Right lobe of liver (tissue), 6 donors: ENCODE data around the gene SUN1. TPM values are rescaled to one million over a fixed set of nuclear protein-coding genes. Genes with fewer than 3 reads are reported as not detected.
A peak's percentile ranks its signal among the peaks of the same experiment; 100 is the strongest.
"Not testable (repeated sequence)": the region's sequence is repeated elsewhere in the genome, so short reads cannot be mapped to it uniquely, and the experiment has no call there.

Source experiments
- ATAC-seq, 4 donors: fragments of 200-7000 bp; cut with Tn5 transposase; one replicate each; pipeline ENCODE4 v1.9.1; 2020; ENCODE audit warnings: mild to moderate bottlenecking in 4 of 4, moderate library complexity in 4 of 4
- DNase-seq, 3 donors: peaks; one replicate each; pipeline ENCODE4 v3.0.0-alpha.2; 2020
- H3K27ac ChIP-seq, 3 donors: fragments of 200-600 bp; one replicate each; pipeline ENCODE4 v1.8.0; 2022
- H3K27me3 ChIP-seq, 2 donors: fragments of 200-600 bp; one replicate each; pipeline ENCODE4 v1.8.0; 2022
- H3K36me3 ChIP-seq, 4 donors: fragments of 200-600 bp; sonication (generic) in 1 of 4; one replicate each; pipeline versions ENCODE4 v1.5.1 to v1.8.0; 2017 to 2022; ENCODE audit warnings: control low read depth in 1 of 4
- H3K4me1 ChIP-seq, 4 donors: fragments of 200-600 bp; sonication (generic) in 1 of 4; one replicate each; pipeline versions ENCODE4 v1.5.1 to v1.8.0; 2017 to 2022; ENCODE audit warnings: control low read depth in 1 of 4
- H3K4me3 ChIP-seq, 3 donors: fragments of 200-600 bp; one replicate each; pipeline ENCODE4 v1.8.0; 2022
- H3K9me3 ChIP-seq, 4 donors: fragments of 200-600 bp; sonication (generic) in 1 of 4; one replicate each; pipeline versions ENCODE4 v1.5.1 to v1.8.0; 2017 to 2022; ENCODE audit warnings: control low read depth in 1 of 4
- POLR2A ChIP-seq: fragments of 450-650 bp; IDR thresholded peaks from one replicate; pipeline ENCODE4 v1.6.1; 2017; ENCODE audit warnings: antibody characterized with exemption, mild to moderate bottlenecking
- WGBS: methylation state at CpG from one replicate; pipeline ENCODE4 v1.1.6; 2018; ENCODE audit warnings: low coverage, low lambda C conversion rate; ENCODE audit not compliant: insufficient coverage; ENCODE audit errors: missing lambda C conversion rate; 5-methylcytosine and 5-hydroxymethylcytosine counted together
- intact Hi-C, 2 donors: fragments of 100-400 bp; cut with DNase I; formaldehyde crosslinking; loops; one replicate each; pipeline versions ENCODE4 v1.11.2 to v1.14.1; 2022
- total RNA-seq, 6 experiments: library from RNA; depleted of rRNA in 2 of 6; stranded (reverse); fragments of >200 nt in 2 of 6; fragmentation: NEBNext Ultra II Directional in 3 of 6; extraction: Animal tissue kit (Norgen Biotek cat#: 25700) in 3 of 6; gene quantifications; one replicate each; pipeline versions ENCODE4 v1.1.0 to v1.2.4, GENCODE V29; 2016 to 2023
- TF ChIP-seq, protein P1 (sequence below), 4 donors: fragments of 200-600 bp in 3 of 4; fragments of 450-650 bp in 1 of 4; IDR thresholded peaks; one replicate each; pipeline versions ENCODE4 v1.5.1 to v1.8.0; 2016 to 2022; ENCODE audit warnings: antibody characterized with exemption in 4 of 4, mild to moderate bottlenecking in 2 of 4
- donor health status: DM: no; HTN: yes; CAD: no.
- donor health status: DM: no; HTN: no; CAD: no.
- donor health status: DM: no; HTN: no; CAD: no.
- donor health status: DM: no; HTN: yes; CAD: no.
- donor health status: DM: no; HTN: yes; CAD: no.

The SUN1 gene
- total RNA-seq, 6 experiments from 2014 or later = 33.4 to 54.0 (median 48.7) TPM

DNA sequence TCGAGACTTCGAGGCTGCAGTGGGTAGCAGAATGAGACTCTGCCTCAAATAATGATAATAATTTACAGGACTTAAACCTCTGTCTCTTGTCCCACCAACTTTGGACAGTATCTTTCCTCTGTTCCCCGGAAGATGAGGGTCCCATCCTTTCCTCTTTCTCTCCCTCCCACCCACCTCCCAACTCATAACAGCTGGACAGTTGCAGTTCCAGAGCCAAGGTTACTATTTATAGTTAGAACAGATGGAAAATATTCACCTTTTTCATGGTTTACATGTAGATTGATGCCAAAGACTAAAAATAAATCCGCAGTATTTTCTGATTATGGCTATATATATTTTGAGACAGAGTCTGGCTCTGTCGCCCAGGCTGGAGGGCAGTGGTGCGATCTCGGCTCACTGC lies 31.6 kb upstream of the SUN1 start:
- no peaks in the 10 kb centered on the region for H3K9me3 ChIP-seq
- ATAC-seq = no peak
- 91% methylated on average over 6 of the region's 7 CpGs for WGBS
- TF ChIP-seq POLR2A = no peak
- TF ChIP-seq, protein P1, sequence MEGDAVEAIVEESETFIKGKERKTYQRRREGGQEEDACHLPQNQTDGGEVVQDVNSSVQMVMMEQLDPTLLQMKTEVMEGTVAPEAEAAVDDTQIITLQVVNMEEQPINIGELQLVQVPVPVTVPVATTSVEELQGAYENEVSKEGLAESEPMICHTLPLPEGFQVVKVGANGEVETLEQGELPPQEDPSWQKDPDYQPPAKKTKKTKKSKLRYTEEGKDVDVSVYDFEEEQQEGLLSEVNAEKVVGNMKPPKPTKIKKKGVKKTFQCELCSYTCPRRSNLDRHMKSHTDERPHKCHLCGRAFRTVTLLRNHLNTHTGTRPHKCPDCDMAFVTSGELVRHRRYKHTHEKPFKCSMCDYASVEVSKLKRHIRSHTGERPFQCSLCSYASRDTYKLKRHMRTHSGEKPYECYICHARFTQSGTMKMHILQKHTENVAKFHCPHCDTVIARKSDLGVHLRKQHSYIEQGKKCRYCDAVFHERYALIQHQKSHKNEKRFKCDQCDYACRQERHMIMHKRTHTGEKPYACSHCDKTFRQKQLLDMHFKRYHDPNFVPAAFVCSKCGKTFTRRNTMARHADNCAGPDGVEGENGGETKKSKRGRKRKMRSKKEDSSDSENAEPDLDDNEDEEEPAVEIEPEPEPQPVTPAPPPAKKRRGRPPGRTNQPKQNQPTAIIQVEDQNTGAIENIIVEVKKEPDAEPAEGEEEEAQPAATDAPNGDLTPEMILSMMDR (IDR thresholded peaks at IDR 0.05) = no peak
- intact Hi-C loops = no loop called here
- no peak overlapping the region for H3K27ac ChIP-seq
- H3K36me3 ChIP-seq = no peaks in the 10 kb centered on the region
- no peaks in the 10 kb centered on the region for H3K4me1 ChIP-seq
- no peak overlapping the region for H3K4me3 ChIP-seq
- no peak for DNase-seq
- H3K27me3 ChIP-seq = no peaks in the 10 kb centered on the region

DNA sequence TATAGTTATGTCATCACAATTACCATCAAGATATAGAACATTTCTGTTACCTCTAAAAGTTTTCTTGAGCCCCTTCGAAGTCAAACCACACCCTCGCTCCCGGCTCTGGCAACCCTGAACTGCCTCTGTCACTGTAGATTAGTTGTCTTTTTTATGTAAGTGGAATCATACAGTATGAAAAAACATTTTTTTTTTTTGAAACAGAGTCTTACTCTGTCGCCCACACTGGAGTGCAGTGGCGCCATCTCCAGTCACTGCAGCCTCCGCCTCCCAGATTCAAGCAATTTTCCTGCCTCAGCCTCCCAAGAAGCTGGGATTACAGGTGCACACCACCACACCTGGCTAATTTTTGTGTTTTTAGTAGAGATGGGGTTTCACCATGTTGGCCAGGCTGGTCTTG lies 30.9 kb upstream of the SUN1 start:
- H3K27ac ChIP-seq, H3K4me3 ChIP-seq, H3K36me3 ChIP-seq, H3K9me3 ChIP-seq, H3K27me3 ChIP-seq, intact Hi-C loops, ATAC-seq, DNase-seq, H3K4me1 ChIP-seq: not testable (repeated sequence)
- WGBS = 57% methylated on average over 6 of the region's 6 CpGs

DNA sequence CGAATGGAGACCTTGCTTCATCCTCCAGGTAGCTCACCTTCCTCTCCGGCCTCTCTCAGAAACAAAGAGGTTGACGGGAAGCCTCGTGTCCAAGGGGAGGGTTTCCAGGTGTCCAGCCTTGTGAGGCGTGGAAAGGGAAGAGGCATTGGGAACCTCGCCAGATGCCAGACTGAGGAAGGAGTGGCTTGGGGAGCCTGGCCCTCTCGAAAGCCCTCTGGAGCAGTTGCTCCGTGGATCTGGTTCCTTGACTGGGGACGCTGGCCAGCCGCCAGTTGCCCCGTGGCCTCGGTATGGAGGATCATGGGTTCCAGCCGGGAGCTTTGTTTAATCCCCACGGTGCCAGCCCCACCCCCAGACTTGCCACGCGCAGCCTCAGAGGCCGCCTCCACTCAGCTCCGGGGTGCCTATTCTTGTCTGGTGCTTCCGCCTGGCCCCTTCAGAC lies 30.3 kb upstream of the SUN1 start:
- no peak overlapping the region for H3K4me3 ChIP-seq
- TF ChIP-seq, protein P1 (IDR thresholded peaks at IDR 0.05) = no peak
- no peak for TF ChIP-seq POLR2A
- no peaks in the 10 kb centered on the region for H3K9me3 ChIP-seq
- no peak overlapping the region for H3K27ac ChIP-seq
- 73% methylated on average over 3 of the region's 19 CpGs for WGBS
- H3K36me3 ChIP-seq = no peaks in the 10 kb centered on the region
- no peaks in the 10 kb centered on the region for H3K27me3 ChIP-seq
- no peaks in the 10 kb centered on the region for H3K4me1 ChIP-seq
- intact Hi-C loops = no loop called here
- DNase-seq (peak in 1 of 3 donors; percentile 55), ATAC-seq (peak; percentile 17 to 51 (median 42))

DNA sequence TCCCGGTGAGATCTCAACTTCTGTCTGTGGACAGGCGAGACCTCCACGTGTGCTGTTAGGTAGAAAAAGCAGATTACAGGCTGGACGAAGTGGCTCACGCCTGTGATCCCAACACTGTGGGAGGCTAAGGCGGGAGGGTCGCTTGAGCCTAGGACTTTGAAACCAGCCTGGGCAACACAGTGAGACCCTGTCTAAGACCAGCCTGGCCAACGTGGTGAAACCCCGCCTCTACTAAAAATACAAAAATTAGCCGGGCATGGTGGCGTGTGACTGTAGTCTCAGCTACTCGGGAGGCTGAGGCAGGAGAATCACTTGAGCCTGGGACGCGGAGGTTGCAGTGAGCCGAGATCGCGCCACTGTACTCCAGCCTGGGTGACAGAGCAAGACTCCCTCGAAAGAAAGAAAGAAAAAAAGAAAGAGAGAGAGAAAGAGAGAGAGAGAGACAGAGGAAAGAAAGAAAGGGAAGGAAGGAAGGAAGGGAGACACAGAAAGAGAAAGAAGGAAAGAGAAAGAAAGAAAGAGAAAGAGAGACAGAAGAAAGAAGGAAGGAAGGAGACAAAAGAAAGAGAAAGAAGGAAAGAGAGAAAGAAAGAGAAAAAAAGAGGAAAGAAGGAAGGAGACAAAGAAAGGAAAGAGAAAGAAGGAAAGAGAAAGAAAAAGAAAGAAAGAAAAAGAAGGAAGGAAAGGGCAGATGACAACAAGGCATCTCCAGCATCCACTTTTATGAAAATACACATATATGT lies 29.6 kb upstream of the SUN1 start:
- H3K4me1 ChIP-seq = no peaks in the 10 kb centered on the region
- ATAC-seq (no peak), DNase-seq (no peak)
- H3K36me3 ChIP-seq = no peaks in the 10 kb centered on the region
- H3K9me3 ChIP-seq = no peaks in the 10 kb centered on the region
- H3K27ac ChIP-seq = no peak overlapping the region
- TF ChIP-seq, protein P1 (IDR thresholded peaks at IDR 0.05) = no peak
- TF ChIP-seq POLR2A = no peak
- H3K27me3 ChIP-seq = no peaks in the 10 kb centered on the region
- 90% methylated on average over 8 of the region's 18 CpGs for WGBS
- intact Hi-C loops = no loop called here
- H3K4me3 ChIP-seq = no peak overlapping the region

DNA sequence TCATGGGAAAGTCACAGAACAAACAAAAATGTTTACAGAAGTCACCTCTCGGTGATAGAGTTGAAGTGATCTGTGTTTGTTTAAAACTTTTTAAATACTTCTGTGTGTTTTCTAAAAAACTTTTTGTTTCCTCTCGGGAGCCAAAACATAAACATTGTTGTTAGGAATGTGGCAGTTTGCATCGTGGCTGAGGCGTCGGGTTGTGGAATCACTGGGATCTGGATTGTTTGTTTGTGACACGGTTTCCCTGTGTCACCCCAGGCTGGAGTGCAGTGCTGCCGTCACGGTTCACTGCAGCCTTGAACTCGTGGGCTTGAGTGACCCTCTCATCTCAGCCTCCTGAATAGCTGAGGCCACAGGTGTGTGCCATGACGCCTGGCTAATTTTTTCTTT lies 29.0 kb upstream of the SUN1 start:
- Histone ChIP-seq H3K27ac (no peak overlapping the region), H3K9me3 (no peaks in the 10 kb centered on the region), H3K4me3 (no peak overlapping the region), H3K4me1 (no peaks in the 10 kb centered on the region), H3K36me3 (no peaks in the 10 kb centered on the region), H3K27me3 (no peaks in the 10 kb centered on the region)
- ATAC-seq (no peak), DNase-seq (no peak)
- intact Hi-C loops = no loop called here
- TF ChIP-seq POLR2A = no peak
- TF ChIP-seq, protein P1 (IDR thresholded peaks at IDR 0.05) = no peak
- WGBS = 56% methylated on average over 10 of the region's 10 CpGs

DNA sequence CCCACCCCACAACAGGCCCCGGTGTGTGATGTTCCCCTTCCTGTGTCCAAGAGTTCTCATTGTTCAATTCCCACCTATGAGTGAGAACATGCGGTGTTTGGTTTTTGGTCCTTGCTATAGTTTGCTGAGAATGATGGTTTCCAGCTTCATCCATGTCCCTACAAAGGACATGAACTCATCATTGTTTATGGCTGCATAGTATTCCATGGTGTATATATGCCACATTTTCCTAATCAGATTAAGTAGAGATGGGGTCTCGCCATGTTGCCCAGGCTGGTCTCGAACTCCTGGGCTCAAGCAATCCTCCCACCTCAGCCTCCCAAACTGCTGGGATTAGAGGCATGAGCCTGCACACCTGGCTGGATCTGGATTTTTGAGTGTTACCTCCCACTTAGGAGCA lies 28.5 kb upstream of the SUN1 start:
- intact Hi-C loops, H3K4me3 ChIP-seq, ATAC-seq, H3K36me3 ChIP-seq, H3K9me3 ChIP-seq, DNase-seq, H3K27ac ChIP-seq, H3K4me1 ChIP-seq, H3K27me3 ChIP-seq: not testable (repeated sequence)
- 86% methylated on average over 4 of the region's 4 CpGs for WGBS
